Measurements from ENCODE around the gene PLXDC2. TPM values are rescaled to one million over a fixed set of nuclear protein-coding genes. Genes with fewer than 3 reads are reported as not detected.

The PLXDC2 gene
- total and polyA plus RNA-seq, 2 experiments from 2014 or later = 39.9 to 52.2 TPM

GRCh38 chr10:20005638-20006037 lies 189.4 kb downstream of the PLXDC2 start:
- H3K4me1 ChIP-seq (ENCODE audit: insufficient read depth) = no peaks in the 10 kb centered on the region
- H3K4me2 ChIP-seq = no peak overlapping the region
- WGBS (ENCODE audit: low lambda C conversion rate, missing lambda C conversion rate) = 89% methylated on average over 8 of the region's 8 CpGs
- peaks cover 4% of the 10 kb centered on the region for H3K79me2 ChIP-seq
- no peaks in the 10 kb centered on the region for H3K36me3 ChIP-seq (replicated peaks; ENCODE audit: insufficient read depth, low read depth)
- H4K20me1 ChIP-seq (ENCODE audit: insufficient read depth, poor library complexity, severe bottlenecking) = no peaks in the 10 kb centered on the region
- H3K9me2 ChIP-seq (replicated peaks; ENCODE audit: insufficient read depth) = no peaks in the 10 kb centered on the region
- DNase-seq (ENCODE audit: low spot score) = no peak
- H3K27ac ChIP-seq = no peak overlapping the region
- H3K27me3 ChIP-seq = no peaks in the 10 kb centered on the region
- H2AFZ ChIP-seq = no peak overlapping the region
- no peak overlapping the region for H3K4me3 ChIP-seq
- H3K9me3 ChIP-seq (ENCODE audit: low read depth) = no peaks in the 10 kb centered on the region
- TF ChIP-seq, protein P1, sequence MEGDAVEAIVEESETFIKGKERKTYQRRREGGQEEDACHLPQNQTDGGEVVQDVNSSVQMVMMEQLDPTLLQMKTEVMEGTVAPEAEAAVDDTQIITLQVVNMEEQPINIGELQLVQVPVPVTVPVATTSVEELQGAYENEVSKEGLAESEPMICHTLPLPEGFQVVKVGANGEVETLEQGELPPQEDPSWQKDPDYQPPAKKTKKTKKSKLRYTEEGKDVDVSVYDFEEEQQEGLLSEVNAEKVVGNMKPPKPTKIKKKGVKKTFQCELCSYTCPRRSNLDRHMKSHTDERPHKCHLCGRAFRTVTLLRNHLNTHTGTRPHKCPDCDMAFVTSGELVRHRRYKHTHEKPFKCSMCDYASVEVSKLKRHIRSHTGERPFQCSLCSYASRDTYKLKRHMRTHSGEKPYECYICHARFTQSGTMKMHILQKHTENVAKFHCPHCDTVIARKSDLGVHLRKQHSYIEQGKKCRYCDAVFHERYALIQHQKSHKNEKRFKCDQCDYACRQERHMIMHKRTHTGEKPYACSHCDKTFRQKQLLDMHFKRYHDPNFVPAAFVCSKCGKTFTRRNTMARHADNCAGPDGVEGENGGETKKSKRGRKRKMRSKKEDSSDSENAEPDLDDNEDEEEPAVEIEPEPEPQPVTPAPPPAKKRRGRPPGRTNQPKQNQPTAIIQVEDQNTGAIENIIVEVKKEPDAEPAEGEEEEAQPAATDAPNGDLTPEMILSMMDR (IDR thresholded peaks at IDR 0.05; ENCODE audit: poor library complexity) = no peak
- TF ChIP-seq EZH2phosphoT487 (IDR thresholded peaks at IDR 0.05; ENCODE audit: low read depth, severe bottlenecking, unreplicated experiment) (no peak), EZH2 (IDR thresholded peaks at IDR 0.05; ENCODE audit: borderline replicate concordance) (no peak)

DNA sequence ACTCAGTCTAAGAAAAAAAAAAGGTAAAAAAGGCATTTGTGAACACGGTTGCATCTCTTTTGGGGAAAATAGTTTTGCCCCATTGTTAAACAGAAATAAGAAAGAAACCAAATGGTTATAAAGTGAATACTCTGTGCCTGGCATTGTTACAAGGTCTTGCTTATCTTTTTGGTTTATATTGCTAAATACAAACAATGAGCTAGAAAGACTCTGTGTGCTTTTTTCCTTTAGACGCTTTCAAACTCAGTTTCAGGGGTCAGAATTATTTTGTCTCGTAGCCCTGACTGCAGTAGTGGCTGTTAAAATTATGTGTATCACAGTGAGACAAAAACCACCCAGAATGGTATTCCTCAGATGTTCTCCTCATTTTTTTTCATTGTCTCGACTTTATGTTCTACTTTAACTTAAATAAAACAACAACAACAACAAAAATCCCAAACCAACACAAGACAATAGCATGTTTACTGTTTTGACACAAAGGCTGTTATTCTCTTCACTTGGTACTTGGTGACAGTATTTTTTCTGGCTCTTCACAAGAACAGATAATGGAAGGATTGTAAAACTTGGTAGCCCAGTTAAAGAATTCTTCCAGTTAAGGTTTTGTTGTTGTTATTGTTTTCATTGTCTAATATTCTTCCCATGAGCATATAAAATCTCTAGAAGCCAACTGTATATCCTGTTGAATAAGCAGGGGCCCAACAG lies 190.1 kb downstream of the PLXDC2 start:
- no peak overlapping the region for H3K4me2 ChIP-seq
- H3K4me3 ChIP-seq = no peak overlapping the region
- no peaks in the 10 kb centered on the region for H3K27me3 ChIP-seq
- WGBS (ENCODE audit: low lambda C conversion rate, missing lambda C conversion rate) = 55% methylated on average over 4 of the region's 4 CpGs
- no peak overlapping the region for H2AFZ ChIP-seq
- no peaks in the 10 kb centered on the region for H3K9me3 ChIP-seq (ENCODE audit: low read depth)
- H3K4me1 ChIP-seq (ENCODE audit: insufficient read depth) = no peaks in the 10 kb centered on the region
- DNase-seq (ENCODE audit: low spot score) = no peak
- H3K27ac ChIP-seq = no peak overlapping the region
- no peaks in the 10 kb centered on the region for H3K36me3 ChIP-seq (replicated peaks; ENCODE audit: insufficient read depth, low read depth)
- H3K79me2 ChIP-seq = peaks cover 3% of the 10 kb centered on the region
- TF ChIP-seq EZH2phosphoT487 (IDR thresholded peaks at IDR 0.05; ENCODE audit: low read depth, severe bottlenecking, unreplicated experiment) (no peak), EZH2 (IDR thresholded peaks at IDR 0.05; ENCODE audit: borderline replicate concordance) (no peak)
- TF ChIP-seq, protein P1 (IDR thresholded peaks at IDR 0.05; ENCODE audit: poor library complexity) = no peak
- H4K20me1 ChIP-seq (ENCODE audit: insufficient read depth, poor library complexity, severe bottlenecking) = no peaks in the 10 kb centered on the region
- H3K9me2 ChIP-seq (replicated peaks; ENCODE audit: insufficient read depth) = no peaks in the 10 kb centered on the region

DNA sequence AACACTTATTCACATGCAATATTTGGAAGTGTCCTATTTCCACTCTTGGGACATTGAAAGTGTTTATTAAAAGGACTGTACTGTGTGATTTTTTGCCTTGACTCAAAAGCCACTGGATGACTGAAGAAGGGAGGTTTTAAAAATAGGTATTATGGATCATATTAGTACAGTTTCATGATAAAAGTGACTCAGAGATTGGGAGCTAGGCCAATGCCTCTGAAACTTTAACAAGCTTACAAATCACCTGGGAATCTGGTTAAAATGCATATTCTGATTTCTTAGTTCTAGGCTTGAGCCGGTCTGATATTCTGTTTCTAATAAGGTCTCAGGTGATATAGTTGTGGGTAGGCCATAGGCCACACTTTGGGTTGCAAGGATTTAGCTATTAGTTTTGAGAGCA lies 191.2 kb downstream of the PLXDC2 start:
- H3K27me3 ChIP-seq = no peaks in the 10 kb centered on the region
- no peaks in the 10 kb centered on the region for H4K20me1 ChIP-seq (ENCODE audit: insufficient read depth, poor library complexity, severe bottlenecking)
- no peak overlapping the region for H2AFZ ChIP-seq
- TF ChIP-seq, protein P1 (IDR thresholded peaks at IDR 0.05; ENCODE audit: poor library complexity) = no peak
- TF ChIP-seq EZH2 (IDR thresholded peaks at IDR 0.05; ENCODE audit: borderline replicate concordance) (no peak), EZH2phosphoT487 (IDR thresholded peaks at IDR 0.05; ENCODE audit: low read depth, severe bottlenecking, unreplicated experiment) (no peak)
- H3K4me3 ChIP-seq = no peak overlapping the region
- no peak overlapping the region for H3K27ac ChIP-seq
- no peaks in the 10 kb centered on the region for H3K36me3 ChIP-seq (replicated peaks; ENCODE audit: insufficient read depth, low read depth)
- WGBS (ENCODE audit: low lambda C conversion rate, missing lambda C conversion rate) = 100% methylated on average over 1 of the region's 1 CpG
- no peak overlapping the region for H3K4me2 ChIP-seq
- no peaks in the 10 kb centered on the region for H3K9me2 ChIP-seq (replicated peaks; ENCODE audit: insufficient read depth)
- DNase-seq (ENCODE audit: low spot score) = no peak
- H3K79me2 ChIP-seq = peaks cover 3% of the 10 kb centered on the region
- H3K9me3 ChIP-seq (ENCODE audit: low read depth) = no peaks in the 10 kb centered on the region
- H3K4me1 ChIP-seq (ENCODE audit: insufficient read depth) = no peaks in the 10 kb centered on the region

All from hepatocyte (in vitro differentiated cells).